ENCODE data around the gene GAS7. TPM values are rescaled to one million over a fixed set of nuclear protein-coding genes. Genes with fewer than 3 reads are reported as not detected.

Gene GAS7
- total RNA-seq, 1 experiment from 2014 or later: 6.0 TPM

DNA sequence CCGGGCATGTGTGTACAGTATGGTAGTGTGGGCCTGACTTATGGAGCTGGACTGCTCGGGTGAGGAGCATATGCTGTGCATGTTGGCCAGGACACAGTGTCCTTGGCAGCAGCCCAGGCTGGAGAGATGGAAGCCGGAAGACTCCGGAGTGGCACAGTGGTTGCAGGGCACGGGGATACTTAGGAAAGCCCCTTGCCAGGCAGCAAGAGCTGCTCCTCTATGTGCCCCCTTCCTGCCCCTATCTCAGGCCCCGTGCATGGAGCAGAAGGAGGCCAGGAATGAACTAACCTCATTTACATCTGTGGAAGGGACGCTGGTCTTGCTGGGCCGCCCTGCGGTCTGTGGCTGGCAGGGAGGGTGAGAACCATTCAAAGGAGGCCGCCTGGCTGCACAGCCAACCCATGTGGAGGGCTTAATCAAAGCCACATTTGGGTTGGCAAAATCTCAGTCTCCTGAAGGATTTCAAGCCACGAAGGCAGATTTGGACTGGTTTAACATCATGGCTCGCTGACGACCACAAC, 261.1 kb downstream of the GAS7 start:
- Histone ChIP-seq H4K5ac (ENCODE audit: insufficient read length, low read depth, low read length) (no peak overlapping the region), H3K79me2 (ENCODE audit: insufficient read depth, low read length) (no peaks in the 10 kb centered on the region), H3K56ac (ENCODE audit: insufficient read length, low read depth, low read length) (no peak overlapping the region), H2AK5ac (ENCODE audit: insufficient read length, low read length) (no peak overlapping the region), H3K4me2 (ENCODE audit: insufficient read depth, insufficient read length, low read length) (no peak overlapping the region), H4K20me1 (ENCODE audit: control insufficient read depth, insufficient read depth, insufficient read length) (no peaks in the 10 kb centered on the region), H3K27ac (ENCODE audit: insufficient read length, low read depth, low read length) (no peak overlapping the region), H4K91ac (ENCODE audit: insufficient read length, low read depth, low read length) (no peak overlapping the region), H3K18ac (ENCODE audit: insufficient read length, low read depth, low read length) (no peak overlapping the region), H3K23me2 (ENCODE audit: insufficient read length, low read depth, low read length, poor library complexity, severe bottlenecking) (no peaks in the 10 kb centered on the region), H3K4me1 (ENCODE audit: insufficient read depth, low read length) (no peaks in the 10 kb centered on the region), H3T11ph (ENCODE audit: low read length) (no peak overlapping the region), H2BK12ac (ENCODE audit: insufficient read length, low read depth, low read length) (no peak overlapping the region), H2BK20ac (ENCODE audit: low read depth, low read length, poor library complexity, severe bottlenecking) (no peak overlapping the region), H3K9ac (ENCODE audit: extremely low read depth, insufficient read length, low read length) (no peak overlapping the region), H2AFZ (ENCODE audit: low read length) (no peak overlapping the region), H3K9me3 (ENCODE audit: control insufficient read depth, low read depth, low read length) (no peaks in the 10 kb centered on the region), H2BK15ac (ENCODE audit: low read depth, low read length) (no peak overlapping the region), H2BK120ac (ENCODE audit: low read depth, low read length, poor library complexity, severe bottlenecking) (no peak overlapping the region), H3K27me3 (ENCODE audit: insufficient read depth, low read length) (no peaks in the 10 kb centered on the region), H3K23ac (ENCODE audit: insufficient read length, low read depth, low read length) (no peak overlapping the region), H4K8ac (replicated peaks; ENCODE audit: insufficient read length, low read depth, low read length) (no peak overlapping the region), H3K79me1 (ENCODE audit: insufficient read depth, low read depth, low read length, poor library complexity, severe bottlenecking) (no peaks in the 10 kb centered on the region), H2BK5ac (ENCODE audit: insufficient read length, low read length) (no peak overlapping the region), H3K14ac (ENCODE audit: insufficient read depth, low read length) (no peak overlapping the region), H3K4ac (ENCODE audit: low read depth, low read length) (no peak overlapping the region)
- Mint-ChIP-seq H3K4me3 (no peak overlapping the region), H3K9me3 (peaks cover 2 to 4% of the 10 kb centered on the region in 2 experiments; a peak in 3 of 5 replicates), H3K36me3 (ENCODE audit: insufficient read depth in 1 of 3, low read depth in 3 of 3) (peaks cover 0 to 9% (median 0%) of the 10 kb centered on the region in 3 experiments; a peak in 2 of 7 replicates), H3K27ac (no peak overlapping the region), H3K4me1 (peaks cover 3 to 6% of the 10 kb centered on the region in 2 experiments), H3K27me3 (ENCODE audit: low read depth) (no peaks in the 10 kb centered on the region; the same call in 1 of the 2 replicates)
- no CpG with 5 or more reads among the region's 13 CpGs for WGBS (ENCODE audit: extremely low coverage, insufficient read length, low lambda C conversion rate)
- TF ChIP-seq CTCF (conservative IDR thresholded peaks at IDR 0.05): no peak
- no peak for DNase-seq
